ENCODE results near the gene ISG20. TPM values are rescaled to one million over a fixed set of nuclear protein-coding genes. Genes with fewer than 3 reads are reported as not detected.
A peak's percentile ranks its signal among the peaks of the same experiment; 100 is the strongest.

The ISG20 gene
- total RNA-seq, 1 donor from 2014 or later: 17.3 TPM

DNA sequence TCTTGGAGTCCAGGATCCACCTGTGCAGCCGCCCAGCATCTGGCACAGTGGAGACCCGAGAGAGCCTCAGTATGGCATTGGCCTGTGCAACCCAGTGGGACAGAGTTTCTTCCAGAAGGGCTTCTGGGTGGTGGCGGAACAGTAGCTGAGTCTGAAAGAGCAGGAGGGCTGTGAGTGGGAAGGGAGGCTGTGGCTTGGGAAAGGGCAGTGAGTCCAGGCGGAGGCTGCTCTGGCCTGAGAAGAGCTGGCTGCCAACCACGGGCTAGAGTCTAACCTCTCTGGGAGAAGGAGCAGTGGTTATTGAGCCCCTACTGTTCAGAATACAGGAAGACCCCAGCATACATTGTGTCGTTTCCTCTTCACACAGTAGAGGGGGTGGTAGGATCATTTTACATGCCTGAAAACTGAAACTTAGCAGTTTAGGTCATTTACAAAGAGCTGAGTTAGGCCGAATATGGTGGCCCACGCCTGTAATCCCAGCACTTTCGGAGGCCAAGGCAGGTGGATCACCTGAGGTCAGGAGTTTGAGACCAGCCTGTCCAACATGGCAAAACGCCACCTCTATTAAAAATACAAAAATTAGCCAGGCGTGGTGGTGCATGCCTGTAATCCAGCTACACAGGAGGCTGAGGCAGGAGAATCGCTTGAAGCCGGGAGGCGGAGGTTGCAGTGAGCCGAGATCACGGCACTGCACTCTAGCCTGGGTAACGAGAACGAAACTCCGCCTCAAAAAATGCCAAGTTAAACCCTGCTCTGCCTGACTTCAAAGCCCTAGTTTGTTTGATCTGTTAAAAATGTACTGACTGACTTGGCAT is 14.5 kb upstream of the ISG20 start:
- no peak overlapping the region for H3K4me3 ChIP-seq (ENCODE audit: low read depth, low read length)
- DNase-seq (ENCODE audit: low read depth): no peak
- TF ChIP-seq CTCF (conservative IDR thresholded peaks at IDR 0.05; ENCODE audit: low read depth, low read length): peak; percentile 49

DNA sequence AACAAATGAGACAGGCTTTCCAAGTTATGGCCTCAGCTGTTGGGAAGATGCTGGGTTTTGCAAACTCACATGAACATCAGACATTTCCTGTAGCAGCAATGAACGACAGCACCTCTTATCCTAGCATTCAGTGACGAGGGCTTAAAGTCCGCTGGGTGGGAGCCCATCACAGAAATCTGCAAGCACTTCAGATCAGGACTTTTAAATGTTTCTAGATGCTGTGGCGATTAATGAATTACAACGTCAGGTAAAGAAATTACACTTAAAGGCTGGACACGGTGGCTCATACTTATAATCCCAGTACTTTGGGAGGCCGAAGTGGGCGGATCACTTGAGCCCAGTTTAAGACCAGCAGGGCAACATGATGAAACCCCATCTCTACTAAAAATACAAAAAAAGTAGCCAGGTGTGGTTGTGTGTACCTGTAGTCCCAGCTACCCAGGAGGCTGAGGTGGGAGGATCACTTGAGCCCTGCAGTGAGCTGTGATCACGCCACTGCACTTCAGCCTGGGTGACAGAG is 13.8 kb upstream of the ISG20 start:
- DNase-seq (ENCODE audit: low read depth): no peak
- no peak for TF ChIP-seq CTCF (conservative IDR thresholded peaks at IDR 0.05; ENCODE audit: low read depth, low read length)
- no peak overlapping the region for H3K4me3 ChIP-seq (ENCODE audit: low read depth, low read length)

- H3K4me3 ChIP-seq (ENCODE audit: low read depth, low read length): no peak overlapping the region
- no peak for TF ChIP-seq CTCF (conservative IDR thresholded peaks at IDR 0.05; ENCODE audit: low read depth, low read length)
- DNase-seq (ENCODE audit: low read depth): no peak
These were observed 12.7 kb upstream of the ISG20 start for GRCh38 chr15:88625943-88626741.

- H3K4me3 ChIP-seq (ENCODE audit: low read depth, low read length): no peak overlapping the region
- TF ChIP-seq CTCF (conservative IDR thresholded peaks at IDR 0.05; ENCODE audit: low read depth, low read length): no peak
- no peak for DNase-seq (ENCODE audit: low read depth)
These were observed 11.4 kb upstream of the ISG20 start for GRCh38 chr15:88627463-88627862.

- no peak for DNase-seq (ENCODE audit: low read depth)
- no peak for TF ChIP-seq CTCF (conservative IDR thresholded peaks at IDR 0.05; ENCODE audit: low read depth, low read length)
- H3K4me3 ChIP-seq (ENCODE audit: low read depth, low read length): no peak overlapping the region
These were observed 10.7 kb upstream of the ISG20 start for GRCh38 chr15:88628018-88628654.

- TF ChIP-seq CTCF (conservative IDR thresholded peaks at IDR 0.05; ENCODE audit: low read depth, low read length): no peak
- no peak overlapping the region for H3K4me3 ChIP-seq (ENCODE audit: low read depth, low read length)
- no peak for DNase-seq (ENCODE audit: low read depth)
These were observed 9.7 kb upstream of the ISG20 start for GRCh38 chr15:88629071-88629470.
